ENCODE data around the gene DUSP9. TPM values are rescaled to one million over a fixed set of nuclear protein-coding genes. Genes with fewer than 3 reads are reported as not detected.

Gene DUSP9
- total RNA-seq, 1 donor from 2014 or later: 0.11 TPM

- no peak for DNase-seq (ENCODE audit: low spot score)
- Mint-ChIP-seq H3K9me3 (no peaks in the 10 kb centered on the region), H3K36me3 (ENCODE audit: low read depth) (no peaks in the 10 kb centered on the region), H3K27me3 (ENCODE audit: low read depth) (peaks cover 12% of the 10 kb centered on the region), H3K4me3 (ENCODE audit: low read depth) (no peak overlapping the region), H3K27ac (no peak overlapping the region), H3K4me1 (ENCODE audit: low read depth) (peaks cover 6% of the 10 kb centered on the region)
- intact Hi-C loops (cut with micrococcal nuclease): no loop called here
Observed at GRCh38 chrX:153608806-153609205, 38.2 kb upstream of the DUSP9 start.

- Mint-ChIP-seq H3K27me3 (ENCODE audit: low read depth) (peaks cover 15% of the 10 kb centered on the region), H3K4me1 (ENCODE audit: low read depth) (peaks cover 5% of the 10 kb centered on the region), H3K36me3 (ENCODE audit: low read depth) (no peaks in the 10 kb centered on the region), H3K9me3 (no peaks in the 10 kb centered on the region), H3K4me3 (ENCODE audit: low read depth) (peak overlapping the region; percentile 69), H3K27ac (no peak overlapping the region)
- peak; percentile 46 for DNase-seq (ENCODE audit: low spot score)
- intact Hi-C loops (cut with micrococcal nuclease): loop anchor here (5.0 kb wide), 1 partner anchor 52 kb away; no protein-coding TSS in a partner anchor
Observed at GRCh38 chrX:153609917-153610835, 36.8 kb upstream of the DUSP9 start.

DNA sequence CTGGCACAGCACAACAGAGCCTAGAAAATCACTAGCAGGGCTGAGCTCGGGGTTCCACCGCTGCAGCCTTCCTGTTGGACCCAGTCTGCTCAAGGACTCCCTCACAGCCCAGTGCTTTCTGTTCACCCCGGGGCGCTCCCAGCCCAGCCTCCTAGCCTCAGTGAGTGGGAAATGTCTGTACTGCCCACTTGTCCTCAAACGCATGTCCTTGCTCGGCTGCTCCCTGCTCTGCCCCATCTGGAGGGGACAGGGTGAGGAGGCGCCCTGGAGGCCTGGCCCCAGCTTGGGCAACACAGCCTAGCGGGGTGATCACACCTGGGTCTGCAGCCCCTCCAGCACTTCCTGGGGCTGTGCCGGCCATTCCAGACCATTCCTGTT, 36.2 kb upstream of the DUSP9 start:
- peak overlapping the region; percentile 8 for H3K4me3 Mint-ChIP-seq (ENCODE audit: low read depth)
- H3K9me3 Mint-ChIP-seq: no peaks in the 10 kb centered on the region
- H3K4me1 Mint-ChIP-seq (ENCODE audit: low read depth): peaks cover 5% of the 10 kb centered on the region
- no peak for DNase-seq (ENCODE audit: low spot score)
- intact Hi-C loops (cut with micrococcal nuclease): loop anchor here (5.0 kb wide), 1 partner anchor 51 kb away; no protein-coding TSS in a partner anchor
- peaks cover 17% of the 10 kb centered on the region for H3K27me3 Mint-ChIP-seq (ENCODE audit: low read depth)
- no peak overlapping the region for H3K27ac Mint-ChIP-seq
- no peaks in the 10 kb centered on the region for H3K36me3 Mint-ChIP-seq (ENCODE audit: low read depth)

DNA sequence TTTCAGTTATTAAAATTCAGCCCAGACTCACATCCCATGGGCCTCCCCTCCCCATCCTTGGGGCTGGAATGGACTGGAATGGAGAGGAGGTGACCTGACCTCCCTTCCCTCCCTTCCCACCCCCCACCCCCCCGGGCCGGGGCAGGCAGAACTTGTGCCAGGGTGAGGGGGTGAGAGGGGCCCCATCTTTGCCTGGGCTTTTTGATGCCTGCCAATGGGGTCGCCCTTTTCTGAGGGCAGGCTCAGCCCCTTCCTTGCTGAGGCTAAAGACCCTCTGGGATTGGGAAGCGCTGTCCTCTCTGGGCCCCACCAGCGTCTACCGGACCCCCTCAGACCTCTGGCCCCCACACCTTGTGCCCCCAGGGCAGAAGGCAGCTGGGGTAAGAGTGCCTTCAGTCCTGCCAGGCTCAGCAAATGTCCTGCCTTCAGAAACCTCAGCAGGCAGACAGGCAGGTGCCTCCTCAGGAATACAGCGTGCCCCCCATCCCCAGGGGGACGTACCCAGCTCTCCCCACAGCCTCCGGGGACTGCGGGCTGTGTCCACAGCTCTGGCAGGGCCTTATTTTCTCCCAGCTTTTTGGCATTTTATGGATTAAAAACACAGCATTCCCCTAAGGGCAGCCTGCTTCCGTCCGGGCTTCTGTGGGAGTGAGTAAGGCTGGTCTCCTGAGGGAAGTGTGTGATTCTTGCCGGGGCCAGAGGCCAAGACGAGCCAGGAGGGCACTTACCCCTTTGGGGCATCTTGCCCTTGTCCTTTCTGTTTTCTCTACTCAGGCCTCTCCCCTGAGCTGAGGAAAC, 35.5 kb upstream of the DUSP9 start:
- Mint-ChIP-seq H3K4me3 (ENCODE audit: low read depth) (no peak overlapping the region), H3K4me1 (ENCODE audit: low read depth) (peaks cover 5% of the 10 kb centered on the region), H3K9me3 (no peaks in the 10 kb centered on the region), H3K27me3 (ENCODE audit: low read depth) (peaks cover 23% of the 10 kb centered on the region), H3K36me3 (ENCODE audit: low read depth) (no peaks in the 10 kb centered on the region), H3K27ac (no peak overlapping the region)
- no peak for DNase-seq (ENCODE audit: low spot score)
- intact Hi-C loops (cut with micrococcal nuclease): loop anchor here (5.0 kb wide), 1 partner anchor 51 kb away; no protein-coding TSS in a partner anchor

DNA sequence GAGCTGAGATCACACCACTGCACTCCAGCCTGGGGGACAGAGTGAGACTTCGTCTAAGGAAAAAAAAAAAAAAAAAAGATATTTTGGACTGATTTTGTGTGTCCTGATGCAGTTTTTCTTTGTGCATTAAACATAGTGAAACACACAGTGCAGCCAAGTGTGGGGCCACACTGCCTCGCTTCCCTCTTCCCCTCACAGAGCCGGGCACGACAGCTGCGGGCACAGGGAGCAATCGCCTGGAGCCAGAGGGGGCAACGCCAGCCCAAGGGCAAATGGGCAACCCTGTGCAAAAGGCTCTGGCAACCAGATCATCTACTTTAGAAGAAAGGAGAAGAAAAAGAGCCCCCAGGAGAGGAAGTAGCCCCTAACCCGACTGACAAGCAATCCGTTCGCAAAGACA, 34.6 kb upstream of the DUSP9 start:
- no peaks in the 10 kb centered on the region for H3K9me3 Mint-ChIP-seq
- H3K36me3 Mint-ChIP-seq (ENCODE audit: low read depth): no peaks in the 10 kb centered on the region
- no peak for DNase-seq (ENCODE audit: low spot score)
- peaks cover 19% of the 10 kb centered on the region for H3K27me3 Mint-ChIP-seq (ENCODE audit: low read depth)
- intact Hi-C loops (cut with micrococcal nuclease): loop anchor here (5.0 kb wide), 1 partner anchor 50 kb away; no protein-coding TSS in a partner anchor
- peaks cover 5% of the 10 kb centered on the region for H3K4me1 Mint-ChIP-seq (ENCODE audit: low read depth)
- H3K4me3 Mint-ChIP-seq (ENCODE audit: low read depth): no peak overlapping the region
- H3K27ac Mint-ChIP-seq: no peak overlapping the region

- no peaks in the 10 kb centered on the region for H3K36me3 Mint-ChIP-seq (ENCODE audit: low read depth)
- no peak for DNase-seq (ENCODE audit: low spot score)
- intact Hi-C loops (cut with micrococcal nuclease): loop anchor here (5.0 kb wide), 1 partner anchor 47 kb away; no protein-coding TSS in a partner anchor
- no peaks in the 10 kb centered on the region for H3K9me3 Mint-ChIP-seq
- H3K27me3 Mint-ChIP-seq (ENCODE audit: low read depth): peaks cover 24% of the 10 kb centered on the region
- peaks cover 2% of the 10 kb centered on the region for H3K4me1 Mint-ChIP-seq (ENCODE audit: low read depth)
- no peak overlapping the region for H3K27ac Mint-ChIP-seq
- no peak overlapping the region for H3K4me3 Mint-ChIP-seq (ENCODE audit: low read depth)
Observed at GRCh38 chrX:153614818-153615217, 32.2 kb upstream of the DUSP9 start.

DNA sequence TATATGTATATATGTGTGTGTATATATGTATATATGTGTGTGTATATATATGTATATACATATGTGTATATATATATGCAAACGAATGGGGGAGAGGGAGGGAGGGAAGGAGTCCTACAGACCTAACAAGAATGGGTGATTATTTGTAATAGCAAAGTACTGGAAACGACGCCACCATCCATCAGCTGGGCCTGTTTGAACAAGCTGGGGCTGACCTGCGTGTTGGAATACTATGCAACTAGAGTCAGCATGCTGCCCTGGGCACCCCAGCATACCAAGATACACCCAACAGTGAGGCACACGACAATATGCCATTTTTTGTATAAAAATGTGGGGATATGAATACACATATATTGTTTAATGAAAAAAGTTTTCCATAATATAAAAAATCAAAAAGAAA, 26.4 kb upstream of the DUSP9 start:
- Mint-ChIP-seq H3K27me3 (ENCODE audit: low read depth) (peaks cover 14% of the 10 kb centered on the region), H3K4me1 (ENCODE audit: low read depth) (no peaks in the 10 kb centered on the region), H3K9me3 (no peaks in the 10 kb centered on the region), H3K27ac (no peak overlapping the region), H3K4me3 (ENCODE audit: low read depth) (no peak overlapping the region), H3K36me3 (ENCODE audit: low read depth) (no peaks in the 10 kb centered on the region)
- no peak for DNase-seq (ENCODE audit: low spot score)
- intact Hi-C loops (cut with micrococcal nuclease): no loop called here

DNA sequence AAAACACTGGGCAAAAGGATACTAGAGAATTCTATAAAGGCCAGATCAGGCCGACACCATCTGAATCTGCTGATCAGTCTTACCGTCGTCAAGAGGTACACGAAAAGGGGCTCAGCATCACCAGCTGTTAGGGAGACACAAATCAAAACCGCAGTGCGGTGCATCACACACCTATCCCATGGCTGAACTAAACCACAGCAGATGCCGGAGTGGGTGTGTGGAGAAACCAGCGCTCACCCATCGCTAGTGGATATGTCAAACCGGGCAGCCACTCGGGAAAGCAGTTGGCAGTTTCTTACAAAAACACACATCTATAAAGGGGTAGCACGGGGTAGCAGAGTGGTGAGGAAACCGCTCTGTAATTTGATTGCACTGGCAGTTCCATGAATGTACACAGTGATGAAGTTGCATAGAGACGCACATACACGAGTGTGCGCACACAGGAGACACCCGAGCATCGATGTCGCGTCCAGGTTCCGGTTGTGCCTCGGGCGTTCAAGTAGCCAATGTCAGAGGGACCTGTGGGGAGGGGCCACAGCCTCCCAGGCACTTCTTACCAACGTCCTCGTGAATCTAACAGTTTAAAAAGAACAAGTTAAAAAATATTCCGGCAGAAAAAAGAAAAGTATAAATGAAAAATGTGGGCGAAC, 24.9 kb upstream of the DUSP9 start:
- intact Hi-C loops (cut with micrococcal nuclease): no loop called here
- Mint-ChIP-seq H3K27me3 (ENCODE audit: low read depth) (peaks cover 8% of the 10 kb centered on the region), H3K4me3 (ENCODE audit: low read depth) (no peak overlapping the region), H3K4me1 (ENCODE audit: low read depth) (no peaks in the 10 kb centered on the region), H3K9me3 (no peaks in the 10 kb centered on the region), H3K27ac (no peak overlapping the region), H3K36me3 (ENCODE audit: low read depth) (no peaks in the 10 kb centered on the region)
- DNase-seq (ENCODE audit: low spot score): no peak

- H3K27me3 Mint-ChIP-seq (ENCODE audit: low read depth): peaks cover 6% of the 10 kb centered on the region
- no peak for DNase-seq (ENCODE audit: low spot score)
- intact Hi-C loops (cut with micrococcal nuclease): no loop called here
- H3K9me3 Mint-ChIP-seq: no peaks in the 10 kb centered on the region
- H3K27ac Mint-ChIP-seq: no peak overlapping the region
- no peaks in the 10 kb centered on the region for H3K4me1 Mint-ChIP-seq (ENCODE audit: low read depth)
- no peak overlapping the region for H3K4me3 Mint-ChIP-seq (ENCODE audit: low read depth)
- no peaks in the 10 kb centered on the region for H3K36me3 Mint-ChIP-seq (ENCODE audit: low read depth)
Observed at GRCh38 chrX:153622661-153623309, 24.2 kb upstream of the DUSP9 start.

GRCh38 chrX:153623310-153624029, 23.5 kb upstream of the DUSP9 start:
- H3K4me3 Mint-ChIP-seq (ENCODE audit: low read depth): no peak overlapping the region
- no peaks in the 10 kb centered on the region for H3K9me3 Mint-ChIP-seq
- peaks cover 2% of the 10 kb centered on the region for H3K27me3 Mint-ChIP-seq (ENCODE audit: low read depth)
- DNase-seq (ENCODE audit: low spot score): no peak
- H3K36me3 Mint-ChIP-seq (ENCODE audit: low read depth): no peaks in the 10 kb centered on the region
- intact Hi-C loops (cut with micrococcal nuclease): no loop called here
- H3K27ac Mint-ChIP-seq: no peak overlapping the region
- H3K4me1 Mint-ChIP-seq (ENCODE audit: low read depth): no peaks in the 10 kb centered on the region

DNA sequence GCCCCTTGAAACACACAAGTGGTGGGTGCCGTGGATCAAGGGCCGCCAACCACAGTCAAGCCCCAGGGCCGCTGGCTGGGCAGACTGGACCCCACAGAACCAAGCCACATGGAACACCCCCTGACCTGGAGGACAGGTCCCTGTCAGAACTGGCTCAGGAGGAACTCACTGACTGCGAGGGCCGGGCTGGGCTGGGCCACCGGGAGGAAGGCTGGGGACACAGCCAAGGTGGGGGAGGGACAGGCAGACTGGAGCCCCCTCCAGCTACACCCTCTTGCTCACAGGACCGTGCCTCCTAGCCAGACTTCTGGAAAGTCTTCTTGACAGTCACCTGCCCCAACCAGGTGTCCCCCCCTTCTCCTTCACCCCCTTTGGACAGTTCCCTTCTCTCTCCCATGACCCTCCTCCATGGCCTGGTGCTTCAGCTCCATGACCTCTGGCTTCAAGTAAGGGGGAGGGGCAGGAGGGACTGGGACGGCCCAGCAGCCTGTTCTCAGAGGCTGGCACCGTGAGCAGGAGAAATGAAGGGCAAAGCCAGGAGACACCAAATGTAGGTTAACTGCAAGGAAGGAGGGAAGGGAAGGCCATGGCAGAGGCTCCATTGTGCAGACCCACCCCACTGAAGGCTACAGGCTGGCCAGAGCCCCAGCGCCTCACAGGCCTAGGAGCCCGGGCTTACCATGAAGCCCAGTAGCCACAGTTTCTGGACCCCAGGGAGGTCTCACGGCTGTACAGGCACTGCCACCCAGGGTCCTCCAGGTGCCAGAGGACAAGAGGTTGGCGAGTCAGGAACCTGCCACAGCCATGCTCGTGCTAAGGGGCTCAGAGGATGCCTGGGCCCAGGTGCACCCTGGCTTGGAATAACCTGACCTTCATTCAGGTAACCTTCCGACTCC, 22.6 kb upstream of the DUSP9 start:
- no peaks in the 10 kb centered on the region for H3K4me1 Mint-ChIP-seq (ENCODE audit: low read depth)
- no peak for DNase-seq (ENCODE audit: low spot score)
- no peaks in the 10 kb centered on the region for H3K27me3 Mint-ChIP-seq (ENCODE audit: low read depth)
- H3K36me3 Mint-ChIP-seq (ENCODE audit: low read depth): no peaks in the 10 kb centered on the region
- intact Hi-C loops (cut with micrococcal nuclease): no loop called here
- no peak overlapping the region for H3K4me3 Mint-ChIP-seq (ENCODE audit: low read depth)
- no peak overlapping the region for H3K27ac Mint-ChIP-seq
- no peaks in the 10 kb centered on the region for H3K9me3 Mint-ChIP-seq

All from activated T-helper 2 cell treated with anti-CD3 and anti-CD28 coated beads, Interferon-gamma antibody, Interleukin-2, Interleukin-4, amounts not matched to agents 10 μg/mL and 5 μg/mL and 100 μg/mL, durations not matched to agents 14 hours and 24 hours and 36 hours (primary cell).